K562 (cell line): ENCODE results near the gene NAIF1. TPM values are rescaled to one million over a fixed set of nuclear protein-coding genes. Genes with fewer than 3 reads are reported as not detected.
A peak's percentile ranks its signal among the peaks of the same experiment; 100 is the strongest.

Source experiments
- ATAC-seq: fragments of 200-7000 bp; cut with Tn5 transposase; 3 replicates; pipeline ENCODE4 v1.9.1; 2020; ENCODE audit warnings: moderate library complexity
- BruUV-seq: library from RNA; stranded (reverse); fragments of 400-500 nt; replicated peaks from 2 replicates; lab custom pipeline; 2021; lab: Mats Ljungman, UMichigan
- CTCF ChIA-PET: fragments of 300-600 bp; formaldehyde crosslinking; extraction: SDS; loops from one replicate; lab custom pipeline; 2021; ENCODE audit warnings: low intra/inter-chr PET ratio; lab: Yijun Ruan, JAX
- POLR2A ChIA-PET: fragments of 300-600, 350-650 bp; sonication (Branson Sonifier 250); formaldehyde crosslinking; extraction: SDS; loops from one replicate; lab custom pipeline; 2021; ENCODE audit warnings: antibody characterized with exemption, inconsistent platforms; lab: Yijun Ruan, JAX
- DNase-seq, 4 experiments: peaks; one replicate each; pipeline versions ENCODE4 v3.0.0 to v3.0.0-alpha.2; 2011 to 2018; ENCODE audit warnings: low spot score in 3 of 4, mixed read lengths in 3 of 4; ENCODE audit errors: extremely low read depth in 1 of 4
- FAIRE-seq: peaks from 2 replicates; lab custom pipeline; 2011; peaks lifted over from hg19 to GRCh38; lab: Jason Lieb, UNC
- H2AFZ ChIP-seq: 2 replicates; pipeline ENCODE4 v1.6.0; 2011; ENCODE audit warnings: low read depth, low read length, control low read depth, inconsistent platforms
- H3K27ac ChIP-seq: fragments of 200-600 bp; 3 replicates; pipeline ENCODE4 v1.8.0; 2011; ENCODE audit warnings: low read depth, mild to moderate bottlenecking, control low read depth, inconsistent platforms, low read length, moderate library complexity, mixed read lengths; ENCODE audit errors: extremely low read depth
- H3K27me3 ChIP-seq, 2 experiments: fragments of 300-600 bp in 1 of 2; 2 replicates in 1 of 2; 3 replicates in 1 of 2; pipeline versions ENCODE4 v1.6.0 to v1.8.0; 2011; ENCODE audit warnings: inconsistent platforms in 2 of 2, low read length in 2 of 2, mild to moderate bottlenecking in 1 of 2, mixed read lengths in 1 of 2, moderate library complexity in 1 of 2; ENCODE audit not compliant: control insufficient read depth in 2 of 2, insufficient read depth in 2 of 2
- H3K36me3 ChIP-seq: fragments of 300-600 bp; 3 replicates; pipeline ENCODE4 v1.8.0; 2011; ENCODE audit warnings: mild to moderate bottlenecking, low read length, inconsistent platforms; ENCODE audit not compliant: control insufficient read depth, insufficient read depth
- H3K4me1 ChIP-seq, 2 experiments: fragments of 200-600 bp in 1 of 2; replicated peaks in 1 of 2; 2 replicates in 1 of 2; 3 replicates in 1 of 2; pipeline versions ENCODE4 v1.5.1 to v1.8.0; 2011; ENCODE audit warnings: inconsistent platforms in 2 of 2, low read length in 2 of 2, mild to moderate bottlenecking in 1 of 2, mixed read lengths in 1 of 2, moderate library complexity in 1 of 2; ENCODE audit not compliant: control insufficient read depth in 2 of 2, insufficient read depth in 2 of 2
- H3K4me2 ChIP-seq: 2 replicates; pipeline ENCODE4 v1.6.1; 2011; ENCODE audit warnings: low read length, control low read depth, inconsistent platforms, mixed read lengths; ENCODE audit not compliant: insufficient read depth
- H3K4me3 ChIP-seq: fragments of 200-600 bp; sonication (generic), shearing (Covaris generic); 2 replicates; pipeline ENCODE4 v1.5.1; 2016; ENCODE audit warnings: control low read depth, inconsistent platforms
- H3K79me2 ChIP-seq: fragments of 200-600 bp; 3 replicates; pipeline ENCODE4 v1.8.0; 2011; ENCODE audit warnings: low read length, inconsistent platforms; ENCODE audit not compliant: control insufficient read depth, insufficient read depth
- H3K9ac ChIP-seq, 2 experiments: 2 replicates each; pipeline versions ENCODE4 v1.6.0 to v1.6.1; 2011; ENCODE audit warnings: low read depth in 2 of 2, low read length in 2 of 2, control low read depth in 1 of 2, inconsistent platforms in 1 of 2, mild to moderate bottlenecking in 1 of 2, mixed read lengths in 1 of 2; ENCODE audit not compliant: insufficient read depth in 1 of 2
- H3K9me1 ChIP-seq: one replicate; pipeline ENCODE4 v1.6.0; 2011; ENCODE audit warnings: inconsistent platforms, mild to moderate bottlenecking, low read length, moderate library complexity; ENCODE audit not compliant: control insufficient read depth, insufficient read depth
- H3K9me3 ChIP-seq: replicated peaks from 2 replicates; pipeline ENCODE4 v1.5.1; 2011; ENCODE audit warnings: low read depth, low read length, inconsistent platforms; ENCODE audit not compliant: control insufficient read depth, insufficient read depth
- H4K20me1 ChIP-seq: replicated peaks from 2 replicates; pipeline ENCODE4 v1.6.1; 2011; ENCODE audit warnings: low read length, inconsistent platforms, mixed read lengths; ENCODE audit not compliant: control insufficient read depth, insufficient read depth
- CREM ChIP-seq: IDR thresholded peaks from 2 replicates; pipeline ENCODE4 v1.6.1; 2014; ENCODE audit warnings: antibody characterized with exemption, low read depth
- ILK ChIP-seq: fragments of 450-650 bp; IDR thresholded peaks from 2 replicates; pipeline ENCODE4 v1.6.1; 2016; ENCODE audit warnings: missing genetic modification characterization, low read depth, mild to moderate bottlenecking, missing compliant biosample characterization, moderate library complexity, borderline replicate concordance
- NFE2 ChIP-seq: IDR thresholded peaks from 2 replicates; pipeline ENCODE4 v1.6.1; 2014; ENCODE audit warnings: antibody characterized with exemption, low read depth
- TBP ChIP-seq: optimal IDR thresholded peaks from 2 replicates; pipeline ENCODE3; 2011; ENCODE audit warnings: low read depth, low read length, improper control_type of control experiment
- TCF3 ChIP-seq: sonication (generic); formaldehyde crosslinking; IDR thresholded peaks from 2 replicates; pipeline ENCODE4 v1.4.0; 2020; ENCODE audit warnings: mild to moderate bottlenecking, missing genetic modification reagents
- WGBS: fragments of 100-300 bp; shearing (Covaris generic); methylation state at CpG from one replicate; pipeline ENCODE4 v1.1.6; 2016; ENCODE audit warnings: low coverage, mixed read lengths; ENCODE audit not compliant: insufficient coverage; ENCODE audit errors: missing lambda C conversion rate; 5-methylcytosine and 5-hydroxymethylcytosine counted together
- in situ Hi-C: fragments of 300-500 bp; cut with MboI; formaldehyde crosslinking; loops from 4 replicates; pipeline ENCODE4 v1.15.0; 2018; ENCODE audit warnings: inconsistent platforms, mixed read lengths
- intact Hi-C: fragments of 100-400 bp; cut with micrococcal nuclease; formaldehyde crosslinking; loops from 2 replicates; pipeline ENCODE4 v1.14.2; 2022
- polyA plus RNA-seq, 8 experiments: library from polyadenylated mRNA; depleted of rRNA in 4 of 8; stranded (reverse) in 5 of 8; unstranded in 3 of 8; fragments of >200 nt; fragmentation: Nextera tagmentation in 2 of 8; fragmentation: Illumina TruSeq in 1 of 8; extraction: Ambion mirVana in 2 of 8; extraction: Trizol in 1 of 8; gene quantifications; 2 replicates each; pipeline versions ENCODE4 v1.2.1 to v1.2.3, GENCODE V29; 2011 to 2014; ENCODE audit warnings: inconsistent platforms in 1 of 8, missing spikeins in 1 of 8
- total RNA-seq, 7 experiments: library from RNA; depleted of rRNA in 6 of 7; stranded (reverse); fragments of >200 nt in 6 of 7; fragmentation: Illumina TruSeq in 2 of 7; extraction: Trizol in 2 of 7; gene quantifications; 2 replicates each; pipeline versions ENCODE4 v1.2.1 to v1.2.3, GENCODE V29; 2011 to 2021; ENCODE audit warnings: low replicate concordance in 1 of 7
- TF ChIP-seq, protein P1 (sequence below): fragments of 250-450 bp; sonication (Bioruptor Pico); IDR thresholded peaks from 2 replicates; pipeline ENCODE4 v1.4.0; 2020; ENCODE audit warnings: mild to moderate bottlenecking
- TF ChIP-seq, protein P2 (sequence below): fragments of 450-650 bp; IDR thresholded peaks from one replicate; pipeline ENCODE4 v1.6.1; 2018; ENCODE audit warnings: mild to moderate bottlenecking, moderate library complexity; ENCODE audit not compliant: partially characterized antibody
- TF ChIP-seq, protein P3 (sequence below), 2 experiments: fragments of 450-650 bp in 1 of 2; sonication (generic) in 1 of 2; formaldehyde crosslinking in 1 of 2; IDR thresholded peaks in 1 of 2; conservative IDR thresholded peaks in 1 of 2; 2 replicates each; pipeline versions ENCODE4 v1.6.1 to v1.8.1; 2016 to 2023; ENCODE audit warnings: mild to moderate bottlenecking in 2 of 2, moderate library complexity in 2 of 2, inconsistent platforms in 1 of 2, missing genetic modification reagents in 1 of 2
- TF ChIP-seq, protein P4 (sequence below): sonication (generic); formaldehyde crosslinking; IDR thresholded peaks from 2 replicates; pipeline ENCODE4 v1.8.0; 2022; ENCODE audit warnings: mild to moderate bottlenecking, missing genetic modification reagents

The NAIF1 gene
- total and polyA plus RNA-seq, 9 of the 15 experiments (the other 6 are each of a cell fraction or from before 2014, with no cell fraction given) = 4.8 to 26.6 (median 17.2) TPM

DNA sequence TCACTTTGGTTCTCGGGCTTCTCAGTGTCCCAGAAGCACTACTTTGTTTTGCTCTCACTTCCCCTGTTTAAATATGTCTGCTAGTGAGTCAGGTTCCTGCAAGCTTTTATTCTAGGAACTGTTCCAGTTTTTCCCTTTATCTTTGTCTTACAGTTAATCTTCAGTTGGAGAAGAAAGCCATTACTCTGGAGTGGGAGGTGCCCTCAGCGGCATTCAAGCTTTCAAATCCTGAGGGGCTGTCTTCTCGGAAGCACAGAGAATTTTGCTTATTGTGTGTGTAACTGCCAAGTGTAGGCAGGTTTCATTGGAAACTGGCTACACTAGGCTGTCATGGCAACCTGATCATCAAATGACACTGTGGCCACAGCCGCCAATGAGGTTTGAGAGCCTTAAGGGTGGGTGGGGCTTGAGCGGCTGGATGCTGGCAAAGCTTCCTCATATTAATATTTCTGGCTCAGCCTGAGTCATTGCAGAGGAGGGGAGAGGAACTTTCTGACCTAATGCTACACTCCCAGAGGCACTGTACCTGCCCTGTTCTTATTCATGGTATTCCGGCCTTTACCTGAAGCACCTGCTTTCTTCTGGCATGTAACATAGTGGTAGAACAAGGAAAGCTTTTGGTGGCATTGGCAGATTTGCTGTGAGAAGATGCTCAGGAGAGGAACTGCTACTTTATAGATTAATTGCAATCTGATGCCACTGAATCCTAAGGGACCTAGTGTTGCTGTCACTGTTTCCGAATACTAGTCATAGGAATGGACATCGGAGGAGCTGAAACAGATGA, 27.2 kb upstream of the NAIF1 start (continued):
- peak; percentile 66 for TF ChIP-seq TCF3 (CRISPR knock-in tag)
- peak; percentile 85 for TF ChIP-seq TBP
- peak; percentile 81 for TF ChIP-seq NFE2

DNA sequence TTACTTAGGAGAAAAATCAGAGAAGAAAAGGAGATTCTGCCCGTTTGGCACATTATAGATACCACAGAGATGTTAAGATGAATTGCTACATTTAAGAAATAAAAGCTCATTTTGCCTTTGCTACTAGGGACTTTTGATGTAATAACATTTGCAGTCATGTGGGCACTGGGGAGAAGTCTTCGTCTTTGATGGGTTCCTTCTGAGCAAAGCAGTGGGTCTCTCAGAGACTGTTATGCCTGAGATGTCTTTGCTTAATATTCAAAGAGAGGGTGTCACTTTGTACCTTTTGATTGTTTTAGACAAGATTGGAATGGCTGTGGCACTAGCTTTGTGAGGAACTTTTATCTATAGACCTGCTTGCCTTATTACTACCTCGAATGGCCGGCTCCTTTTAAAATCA, 25.9 kb upstream of the NAIF1 start:
- Histone ChIP-seq H3K4me1 (peaks cover 73 to 84% of the 10 kb centered on the region in 2 experiments), H3K27me3 (no peaks in the 10 kb centered on the region), H3K36me3 (peaks cover 74% of the 10 kb centered on the region)
- 8% methylated on average over 4 of the region's 4 CpGs for WGBS
- CTCF ChIA-PET = no interaction called here
- TF ChIP-seq, protein P1, sequence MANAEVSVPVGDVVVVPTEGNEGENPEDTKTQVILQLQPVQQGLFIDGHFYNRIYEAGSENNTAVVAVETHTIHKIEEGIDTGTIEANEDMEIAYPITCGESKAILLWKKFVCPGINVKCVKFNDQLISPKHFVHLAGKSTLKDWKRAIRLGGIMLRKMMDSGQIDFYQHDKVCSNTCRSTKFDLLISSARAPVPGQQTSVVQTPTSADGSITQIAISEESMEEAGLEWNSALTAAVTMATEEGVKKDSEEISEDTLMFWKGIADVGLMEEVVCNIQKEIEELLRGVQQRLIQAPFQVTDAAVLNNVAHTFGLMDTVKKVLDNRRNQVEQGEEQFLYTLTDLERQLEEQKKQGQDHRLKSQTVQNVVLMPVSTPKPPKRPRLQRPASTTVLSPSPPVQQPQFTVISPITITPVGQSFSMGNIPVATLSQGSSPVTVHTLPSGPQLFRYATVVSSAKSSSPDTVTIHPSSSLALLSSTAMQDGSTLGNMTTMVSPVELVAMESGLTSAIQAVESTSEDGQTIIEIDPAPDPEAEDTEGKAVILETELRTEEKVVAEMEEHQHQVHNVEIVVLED (CRISPR knock-in tag) = no peak
- TF ChIP-seq CREM = no peak
- TF ChIP-seq, protein P2, sequence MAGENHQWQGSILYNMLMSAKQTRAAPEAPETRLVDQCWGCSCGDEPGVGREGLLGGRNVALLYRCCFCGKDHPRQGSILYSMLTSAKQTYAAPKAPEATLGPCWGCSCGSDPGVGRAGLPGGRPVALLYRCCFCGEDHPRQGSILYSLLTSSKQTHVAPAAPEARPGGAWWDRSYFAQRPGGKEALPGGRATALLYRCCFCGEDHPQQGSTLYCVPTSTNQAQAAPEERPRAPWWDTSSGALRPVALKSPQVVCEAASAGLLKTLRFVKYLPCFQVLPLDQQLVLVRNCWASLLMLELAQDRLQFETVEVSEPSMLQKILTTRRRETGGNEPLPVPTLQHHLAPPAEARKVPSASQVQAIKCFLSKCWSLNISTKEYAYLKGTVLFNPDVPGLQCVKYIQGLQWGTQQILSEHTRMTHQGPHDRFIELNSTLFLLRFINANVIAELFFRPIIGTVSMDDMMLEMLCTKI = no peak
- no peak for TF ChIP-seq ILK (tag)
- TF ChIP-seq, protein P3, sequence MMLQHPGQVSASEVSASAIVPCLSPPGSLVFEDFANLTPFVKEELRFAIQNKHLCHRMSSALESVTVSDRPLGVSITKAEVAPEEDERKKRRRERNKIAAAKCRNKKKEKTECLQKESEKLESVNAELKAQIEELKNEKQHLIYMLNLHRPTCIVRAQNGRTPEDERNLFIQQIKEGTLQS (IDR thresholded peaks at IDR 0.05) = no peak
- TF ChIP-seq, protein P3 (CRISPR knock-in tag; conservative IDR thresholded peaks at IDR 0.05) = no peak
- TF ChIP-seq, protein P4, sequence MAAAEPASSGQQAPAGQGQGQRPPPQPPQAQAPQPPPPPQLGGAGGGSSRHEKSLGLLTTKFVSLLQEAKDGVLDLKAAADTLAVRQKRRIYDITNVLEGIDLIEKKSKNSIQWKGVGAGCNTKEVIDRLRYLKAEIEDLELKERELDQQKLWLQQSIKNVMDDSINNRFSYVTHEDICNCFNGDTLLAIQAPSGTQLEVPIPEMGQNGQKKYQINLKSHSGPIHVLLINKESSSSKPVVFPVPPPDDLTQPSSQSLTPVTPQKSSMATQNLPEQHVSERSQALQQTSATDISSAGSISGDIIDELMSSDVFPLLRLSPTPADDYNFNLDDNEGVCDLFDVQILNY = no peak
- TF ChIP-seq, all 486 proteins: peak for 0
- no peak for ATAC-seq
- no peak for FAIRE-seq
- H3K79me2 ChIP-seq = peaks cover 92% of the 10 kb centered on the region
- in situ Hi-C loops = no loop called here
- BruUV-seq = no TSS peak
- DNase-seq = no peak
- H3K9me3 ChIP-seq = no peaks in the 10 kb centered on the region
- intact Hi-C loops = no loop called here
- peak overlapping the region; percentile 12; the same call in 1 of the 2 replicates for H3K4me3 ChIP-seq
- H2AFZ ChIP-seq = no peak overlapping the region
- H3K9ac ChIP-seq = peak overlapping the region; percentile 65 to 86; a peak in 3 of 4 replicates
- peak overlapping the region; percentile 78 for H3K4me2 ChIP-seq
- POLR2A ChIA-PET = interaction anchor here (0.7 to 5.6 kb wide), 6 partner anchors 8 to 180 kb away, joined by 3 to 82 read pairs (median 6); partner anchors contain the start of genes NAIF1 and SLC25A25
- no peaks in the 10 kb centered on the region for H4K20me1 ChIP-seq
- no peaks in the 10 kb centered on the region for H3K9me1 ChIP-seq
- peak overlapping the region; percentile 89 for H3K27ac ChIP-seq
